ENCODE measurements around the gene CSNK1E.

CSNK1E gene

GRCh38 chr22:38272373-38273134 is 44.7 kb downstream of the CSNK1E start, which contains the start of gene TMEM184B:
TMEM184B (minus strand) TSS chr22:38273010; CDS start chr22:38247961, 25,049 bp downstream.
- peak; percentile 87 for DNase-seq

GRCh38 chr22:38271927-38272372 is 45.3 kb downstream of the CSNK1E start:
- DNase-seq = no peak

DNA sequence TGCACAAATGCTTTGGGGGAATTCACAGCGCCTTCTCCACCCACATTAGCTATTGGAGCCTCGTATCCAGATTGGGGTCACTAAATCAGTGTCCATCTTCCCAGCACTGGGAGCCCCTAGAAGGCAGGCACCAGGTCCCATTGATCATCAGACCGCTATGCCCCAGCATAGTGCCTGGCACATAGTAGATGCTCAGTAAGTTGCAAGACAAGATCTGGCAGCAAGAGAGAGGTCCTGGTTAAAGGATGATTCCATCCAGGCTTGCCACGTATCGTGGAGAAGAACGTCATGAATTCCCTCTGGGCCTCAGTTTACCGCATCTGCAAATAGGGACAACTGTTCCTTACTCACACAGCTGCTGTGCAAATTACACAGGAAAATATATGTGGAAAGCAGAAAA is 46.1 kb downstream of the CSNK1E start:
- no peak for DNase-seq

GRCh38 chr22:38270091-38270992 is 46.9 kb downstream of the CSNK1E start:
- DNase-seq = no peak

GRCh38 chr22:38269466-38269865 is 47.8 kb downstream of the CSNK1E start:
- no peak for DNase-seq

- DNase-seq = peak; percentile 59
Measured at GRCh38 chr22:38267086-38267485, 50.1 kb downstream of the CSNK1E start.

- DNase-seq = no peak
Measured at GRCh38 chr22:38266120-38266519, 51.1 kb downstream of the CSNK1E start.

DNA sequence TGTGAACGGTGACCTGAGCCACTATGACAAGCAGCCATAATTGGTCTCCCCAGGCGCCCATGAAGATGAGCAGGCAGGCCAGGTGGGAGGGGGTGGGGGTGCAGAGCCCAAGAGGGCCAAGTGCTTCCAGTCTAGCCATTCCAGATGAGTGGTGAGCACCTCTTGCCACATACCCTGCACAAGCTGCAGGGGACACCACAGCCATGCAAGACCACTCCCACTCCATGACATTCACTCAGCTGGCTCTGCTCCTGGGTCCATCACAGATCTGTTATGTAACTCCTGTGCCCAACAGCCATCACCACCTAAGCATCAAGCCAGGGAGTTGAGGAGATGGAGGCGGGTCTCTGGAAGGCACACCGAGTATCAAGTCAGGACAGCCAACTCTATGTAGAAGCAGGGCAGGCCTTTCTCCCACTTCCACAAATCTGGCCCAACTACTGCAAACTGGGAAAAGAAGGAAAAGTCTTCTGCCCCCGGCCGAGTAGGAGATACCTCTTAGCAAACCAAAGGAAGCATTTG is 52.9 kb downstream of the CSNK1E start:
- no peak for DNase-seq

DNA sequence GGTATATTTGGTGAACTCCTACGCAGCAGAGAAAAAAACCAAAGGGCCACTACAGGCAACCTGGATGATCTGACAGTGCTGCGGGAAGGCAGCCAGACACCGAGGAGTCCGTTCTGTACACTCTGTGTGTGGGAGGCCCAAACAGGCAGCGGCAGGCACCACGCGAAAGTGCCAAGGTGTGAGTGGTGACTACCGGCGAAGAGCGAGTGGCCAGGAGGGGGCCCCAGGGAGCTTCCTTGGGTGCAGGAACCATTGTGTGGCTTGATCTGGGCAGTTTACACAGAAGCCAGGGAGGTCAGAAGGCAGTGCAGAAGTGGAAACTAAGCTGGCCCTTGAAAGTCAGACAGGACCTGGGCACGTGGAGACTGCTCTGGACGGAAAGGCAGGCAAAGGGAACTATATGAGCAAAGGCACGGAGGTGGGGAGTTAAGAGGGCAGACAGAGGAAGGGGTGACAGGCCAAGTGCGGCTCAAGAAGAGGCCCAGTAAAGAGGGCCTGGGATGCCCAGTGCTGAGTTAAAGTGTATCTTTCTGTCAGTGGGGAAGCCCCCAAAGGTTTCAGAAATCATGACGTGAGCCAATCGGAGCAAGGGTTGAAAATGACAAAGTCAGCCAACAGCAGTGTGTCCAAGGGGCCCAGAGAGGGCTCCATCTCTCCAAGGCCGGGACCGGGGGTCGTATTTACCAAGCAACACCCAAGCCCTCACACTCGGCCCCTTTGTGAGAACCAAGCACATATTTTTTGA is 55.0 kb downstream of the CSNK1E start:
- DNase-seq = peak; percentile 50

DNA sequence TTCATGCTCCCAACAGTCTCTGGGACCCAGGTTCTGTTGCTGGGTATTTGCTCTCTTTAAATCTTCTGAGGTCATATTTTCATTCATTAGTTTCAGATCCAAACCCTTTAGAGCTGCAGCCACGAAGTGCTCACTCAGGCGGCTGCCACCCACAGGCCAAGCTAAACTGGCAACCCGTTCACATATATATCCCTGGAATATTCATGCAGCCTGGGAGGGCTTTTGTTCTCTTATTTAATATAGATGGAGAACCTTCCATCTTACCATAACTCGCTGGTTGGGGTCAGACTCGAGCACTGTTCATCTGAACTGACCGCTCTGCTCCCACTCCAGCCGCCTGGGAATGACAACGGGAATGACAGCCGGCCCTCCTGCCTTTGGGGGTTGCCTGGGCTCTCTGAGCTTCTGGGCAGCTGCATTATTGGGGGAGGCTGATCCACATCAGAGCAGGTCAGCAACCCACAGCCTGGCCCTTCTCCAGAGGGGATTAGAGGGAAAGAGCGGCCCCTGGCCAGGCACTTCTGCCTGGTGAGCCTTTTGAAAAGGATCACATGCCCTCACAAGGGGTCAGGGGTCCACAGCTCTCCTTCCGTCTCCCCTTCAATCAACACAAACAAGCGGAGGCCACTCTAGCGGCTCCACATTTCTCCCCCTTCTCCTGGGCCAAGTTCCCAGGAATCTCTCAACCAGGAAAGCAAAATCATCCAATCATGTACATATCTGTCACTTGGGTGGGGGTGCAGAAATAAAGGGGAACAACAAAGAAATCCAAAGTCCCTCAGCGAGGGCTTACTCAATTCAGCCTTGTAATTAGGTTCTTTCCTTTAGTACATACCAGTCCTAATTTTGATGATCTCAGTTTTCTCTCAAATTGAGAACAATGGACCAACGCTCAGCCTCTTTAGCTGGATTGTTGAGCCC is 56.2 kb downstream of the CSNK1E start:
- no peak for DNase-seq

GRCh38 chr22:38259370-38259769 is 57.9 kb downstream of the CSNK1E start:
- DNase-seq = no peak

- no peak for DNase-seq
Measured at GRCh38 chr22:38258895-38259294, 58.3 kb downstream of the CSNK1E start.

- DNase-seq = no peak
Measured at GRCh38 chr22:38257650-38258250, 59.5 kb downstream of the CSNK1E start.

GRCh38 chr22:38257181-38257580 is 60.1 kb downstream of the CSNK1E start:
- no peak for DNase-seq

- no peak for DNase-seq
Measured at GRCh38 chr22:38255697-38256096, 61.5 kb downstream of the CSNK1E start.

DNA sequence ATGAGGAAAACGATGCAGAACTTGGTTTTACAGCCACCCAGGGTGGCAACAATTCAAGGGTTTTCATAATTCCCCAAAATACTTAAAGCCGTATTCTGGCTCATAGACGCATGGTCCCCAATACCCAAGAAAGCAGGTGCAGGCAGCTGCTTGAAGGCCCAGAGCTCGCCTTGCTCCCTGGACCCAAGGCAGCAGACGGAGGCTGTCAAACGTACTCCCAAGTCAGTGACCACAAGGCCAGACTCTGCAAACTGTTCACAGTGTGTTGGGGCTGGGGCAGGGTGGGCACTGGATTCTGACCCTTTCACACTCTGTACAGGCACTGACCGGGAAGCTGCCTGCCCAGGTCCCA is 65.9 kb downstream of the CSNK1E start:
- DNase-seq = no peak

- DNase-seq = no peak
Measured at GRCh38 chr22:38250643-38251340, 66.4 kb downstream of the CSNK1E start.

- no peak for DNase-seq
Measured at GRCh38 chr22:38249803-38250642, 67.2 kb downstream of the CSNK1E start.

GRCh38 chr22:38249301-38249700 is 67.9 kb downstream of the CSNK1E start:
- no peak for DNase-seq

DNA sequence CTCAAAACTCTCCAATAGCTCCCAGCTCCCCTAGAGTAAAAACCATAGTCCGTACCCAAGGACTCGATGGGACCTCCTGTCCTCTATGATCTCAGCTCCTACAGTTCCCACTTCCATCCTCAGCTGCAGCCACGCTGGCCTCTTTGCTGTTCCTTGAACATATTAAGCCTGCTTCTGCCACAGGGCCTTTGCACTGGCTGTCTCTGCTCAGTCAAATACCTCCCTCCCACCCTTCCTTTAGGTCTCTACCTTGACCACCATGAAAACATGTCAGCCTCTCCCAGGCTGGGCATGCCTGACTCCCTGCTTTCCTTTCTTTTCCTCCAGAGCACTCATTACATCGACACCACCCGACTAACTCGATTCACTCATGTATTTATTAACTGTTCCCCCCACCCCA is 69.0 kb downstream of the CSNK1E start:
- no peak for DNase-seq

Data from activated CD4-positive, alpha-beta T cell treated with anti-CD3 and anti-CD28 coated beads, Interleukin-10, Interleukin-2, amounts not matched to agents 100 ng/mL and 50 ng/mL, durations not matched to agents 16 hours and 8 hours (primary cell).